ENCODE measurements around the gene IFITM1. TPM values are rescaled to one million over a fixed set of nuclear protein-coding genes. Genes with fewer than 3 reads are reported as not detected.
"Not testable (repeated sequence)": the region's sequence is repeated elsewhere in the genome, so short reads cannot be mapped to it uniquely, and the experiment has no call there.

Gene IFITM1
- total and polyA plus RNA-seq, 2 donors (not counting 3 experiments of a cell fraction or from before 2014, with no cell fraction given), result 11.5 to 24.6 TPM

DNA sequence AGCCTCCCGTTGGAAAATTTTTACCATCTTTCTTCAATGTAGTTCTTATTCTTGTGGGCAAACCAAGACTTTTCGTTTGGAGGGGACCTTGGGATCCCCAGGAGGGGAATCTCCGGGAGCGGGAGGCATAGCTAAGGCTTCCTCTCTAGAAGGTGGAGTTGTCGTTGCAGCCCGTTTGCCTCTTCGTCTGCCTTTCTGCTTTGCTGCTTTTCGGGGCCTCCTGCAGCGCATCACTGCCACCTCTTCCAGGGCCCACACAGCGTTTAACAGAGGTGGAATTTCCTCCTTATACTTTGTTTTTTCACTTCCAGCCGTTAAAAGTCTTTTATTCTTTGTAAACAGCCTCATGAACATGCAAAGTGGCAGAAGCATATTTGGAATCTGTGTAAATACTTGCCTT, 10.3 kb downstream of the IFITM1 start:
- ChIA-PET CTCF (no interaction called here), POLR2A (no interaction called here)
- H2AFZ ChIP-seq (ENCODE audit: low read depth, low read length), result no peak overlapping the region
- TF ChIP-seq POLR2A (IDR thresholded peaks at IDR 0.05; ENCODE audit: low read depth, low read length) (no peak), MYC (IDR thresholded peaks at IDR 0.05; ENCODE audit: low read depth, low read length) (no peak), MAX (IDR thresholded peaks at IDR 0.05; ENCODE audit: insufficient read depth, insufficient read length) (no peak), FOS (IDR thresholded peaks at IDR 0.05; ENCODE audit: borderline replicate concordance, insufficient read depth, low read length) (no peak), GATA2 (IDR thresholded peaks at IDR 0.05; ENCODE audit: insufficient read depth, insufficient read length, low read depth, low read length) (no peak), JUN (IDR thresholded peaks at IDR 0.05; ENCODE audit: borderline replicate concordance, insufficient read depth, insufficient read length, low read depth) (no peak), EZH2 (IDR thresholded peaks at IDR 0.05; ENCODE audit: borderline replicate concordance, low read depth, low read length, severe bottlenecking) (no peak), POLR2AphosphoS5 (IDR thresholded peaks at IDR 0.05; ENCODE audit: insufficient read depth, low read depth, low read length) (no peak)
- TF ChIP-seq, protein P1, sequence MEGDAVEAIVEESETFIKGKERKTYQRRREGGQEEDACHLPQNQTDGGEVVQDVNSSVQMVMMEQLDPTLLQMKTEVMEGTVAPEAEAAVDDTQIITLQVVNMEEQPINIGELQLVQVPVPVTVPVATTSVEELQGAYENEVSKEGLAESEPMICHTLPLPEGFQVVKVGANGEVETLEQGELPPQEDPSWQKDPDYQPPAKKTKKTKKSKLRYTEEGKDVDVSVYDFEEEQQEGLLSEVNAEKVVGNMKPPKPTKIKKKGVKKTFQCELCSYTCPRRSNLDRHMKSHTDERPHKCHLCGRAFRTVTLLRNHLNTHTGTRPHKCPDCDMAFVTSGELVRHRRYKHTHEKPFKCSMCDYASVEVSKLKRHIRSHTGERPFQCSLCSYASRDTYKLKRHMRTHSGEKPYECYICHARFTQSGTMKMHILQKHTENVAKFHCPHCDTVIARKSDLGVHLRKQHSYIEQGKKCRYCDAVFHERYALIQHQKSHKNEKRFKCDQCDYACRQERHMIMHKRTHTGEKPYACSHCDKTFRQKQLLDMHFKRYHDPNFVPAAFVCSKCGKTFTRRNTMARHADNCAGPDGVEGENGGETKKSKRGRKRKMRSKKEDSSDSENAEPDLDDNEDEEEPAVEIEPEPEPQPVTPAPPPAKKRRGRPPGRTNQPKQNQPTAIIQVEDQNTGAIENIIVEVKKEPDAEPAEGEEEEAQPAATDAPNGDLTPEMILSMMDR (IDR thresholded peaks at IDR 0.05; ENCODE audit: extremely low read depth in 1 of 2, insufficient read depth in 1 of 2, low read depth in 1 of 2, low read length in 2 of 2), result no peak
- no peaks in the 10 kb centered on the region for H3K27me3 ChIP-seq (ENCODE audit: control insufficient read depth in 2 of 2, insufficient read depth in 2 of 2, low read length in 2 of 2)
- DNase-seq (ENCODE audit: low read depth, low spot score) (no peak), FAIRE-seq (no peak)
- no peak overlapping the region for H3K4me2 ChIP-seq (ENCODE audit: insufficient read depth, low read length)
- intact Hi-C loops (cut with micrococcal nuclease), result no loop called here
- H4K20me1 ChIP-seq (replicated peaks; ENCODE audit: control insufficient read depth, extremely low read depth, insufficient read depth, low read length), result no peaks in the 10 kb centered on the region
- dilution Hi-C loops (cut with MboI; ENCODE audit: extremely low pct_ligation_motif_present, low sequenced_read_pairs), result no loop called here
- H3K36me3 ChIP-seq (ENCODE audit: control insufficient read depth in 2 of 2, extremely low read depth in 1 of 2, insufficient read depth in 2 of 2, low read length in 2 of 2), result no peaks in the 10 kb centered on the region
- H3K79me2 ChIP-seq (ENCODE audit: control insufficient read depth, insufficient read depth, low read length), result peaks cover 12% of the 10 kb centered on the region
- H3K9ac ChIP-seq (replicated peaks; ENCODE audit: extremely low read depth, insufficient read depth, low read length), result no peak overlapping the region
- no peak overlapping the region for H3K27ac ChIP-seq (ENCODE audit: insufficient read depth, low read depth, low read length)
- no peaks in the 10 kb centered on the region for H3K9me1 ChIP-seq (replicated peaks; ENCODE audit: control insufficient read depth, extremely low read depth, insufficient read depth, low read length)
- H3K9me3 ChIP-seq (replicated peaks; ENCODE audit: control insufficient read depth, insufficient read depth, low read length), result no peaks in the 10 kb centered on the region
- BruUV-seq (replicated peaks), result no TSS peak
- H3K4me3 ChIP-seq (replicated peaks in 1 of 3; ENCODE audit: insufficient read depth in 1 of 3, low read depth in 1 of 3, low read length in 3 of 3), result no peak overlapping the region
- H3K4me1 ChIP-seq (ENCODE audit: control insufficient read depth, extremely low read depth, insufficient read depth, low read length), result peaks cover 17% of the 10 kb centered on the region

- H3K4me3 ChIP-seq (replicated peaks in 1 of 3; ENCODE audit: insufficient read depth in 1 of 3, low read depth in 1 of 3, low read length in 3 of 3); POLR2A ChIA-PET; H3K79me2 ChIP-seq (ENCODE audit: control insufficient read depth, insufficient read depth, low read length); intact Hi-C loops (cut with micrococcal nuclease); H3K9me3 ChIP-seq (replicated peaks; ENCODE audit: control insufficient read depth, insufficient read depth, low read length); H3K27me3 ChIP-seq (ENCODE audit: control insufficient read depth in 2 of 2, insufficient read depth in 2 of 2, low read length in 2 of 2); H3K9ac ChIP-seq (replicated peaks; ENCODE audit: extremely low read depth, insufficient read depth, low read length); dilution Hi-C loops (cut with MboI; ENCODE audit: extremely low pct_ligation_motif_present, low sequenced_read_pairs); H3K27ac ChIP-seq (ENCODE audit: insufficient read depth, low read depth, low read length); H3K9me1 ChIP-seq (replicated peaks; ENCODE audit: control insufficient read depth, extremely low read depth, insufficient read depth, low read length); FAIRE-seq; H2AFZ ChIP-seq (ENCODE audit: low read depth, low read length); H3K36me3 ChIP-seq (ENCODE audit: control insufficient read depth in 2 of 2, extremely low read depth in 1 of 2, insufficient read depth in 2 of 2, low read length in 2 of 2); H3K4me2 ChIP-seq (ENCODE audit: insufficient read depth, low read length); DNase-seq (ENCODE audit: low read depth, low spot score); H4K20me1 ChIP-seq (replicated peaks; ENCODE audit: control insufficient read depth, extremely low read depth, insufficient read depth, low read length); BruUV-seq (replicated peaks): not testable (repeated sequence)
- CTCF ChIA-PET, result interaction anchor here (0.5 kb wide), 1 partner anchor 34 kb away, joined by 3 read pairs; no protein-coding TSS in a partner anchor
- H3K4me1 ChIP-seq (ENCODE audit: control insufficient read depth, extremely low read depth, insufficient read depth, low read length), result peaks cover 15% of the 10 kb centered on the region
Observed at GRCh38 chr11:324593-325517, 11.0 kb downstream of the IFITM1 start.
